ENCODE measurements around the gene CD300LG. TPM values are rescaled to one million over a fixed set of nuclear protein-coding genes. Genes with fewer than 3 reads are reported as not detected.

The CD300LG gene
- total and polyA plus RNA-seq, 2 experiments from 2014 or later, result not detected

DNA sequence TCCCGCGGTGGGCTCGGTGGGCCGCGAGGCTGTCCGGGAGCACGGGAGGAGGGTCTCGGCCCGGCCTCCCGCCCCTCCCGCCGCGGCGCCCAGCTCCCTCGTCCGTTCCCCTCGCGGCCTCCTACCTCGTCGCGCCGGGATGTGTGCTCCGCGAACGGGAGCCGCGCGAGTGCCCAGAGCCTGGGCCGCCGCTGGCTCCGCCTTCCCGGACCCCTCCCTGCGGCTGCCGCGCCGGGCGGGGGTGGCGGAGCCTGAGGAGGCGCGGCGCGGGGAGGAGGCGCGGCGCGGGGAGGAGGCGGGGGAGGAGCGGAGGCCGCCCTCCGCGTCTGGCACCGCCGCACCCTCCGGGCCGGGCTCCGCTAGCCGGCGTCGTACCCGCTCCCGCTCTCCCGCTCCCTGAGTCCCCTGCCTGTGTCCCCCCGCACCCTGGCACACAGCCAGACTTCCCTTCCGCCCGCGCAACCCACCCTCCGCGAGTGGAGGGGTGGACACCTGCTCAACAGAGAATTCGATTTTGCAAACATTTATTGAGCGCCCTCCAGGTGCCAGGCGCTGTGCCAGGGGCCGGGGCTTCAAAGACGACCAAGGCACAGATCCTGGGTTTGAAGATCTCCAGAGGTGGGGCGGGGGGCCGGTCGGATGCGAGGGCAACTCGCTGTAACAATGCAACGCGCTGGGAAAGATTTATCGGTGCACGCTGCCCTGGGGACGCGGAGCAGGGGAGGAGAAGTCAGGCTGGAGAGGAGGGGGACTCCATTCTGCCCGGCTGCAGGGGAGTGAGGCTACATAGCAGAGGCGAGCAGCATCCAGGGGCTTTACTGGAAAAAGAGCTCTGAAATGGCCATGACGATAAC is 13.8 kb upstream of the CD300LG start, which contains the start of gene MPP3:
Gene MPP3 (minus strand): TSS at position 171 of the 854 bp plus-strand sequence. CDS start 1,240 bp downstream, outside the sequence.
- H3K9me2 ChIP-seq (ENCODE audit: insufficient read depth), result no peaks in the 10 kb centered on the region
- ATAC-seq (peak; percentile 85), DNase-seq (ENCODE audit: low spot score) (peak; percentile 79)
- H3K27me3 Mint-ChIP-seq (ENCODE audit: insufficient read depth, low read depth, poor library complexity), result peaks cover 33% of the 10 kb centered on the region
- 0 out of 2 replicates have a peak, but pooled peaks cover 4% of the 10 kb centered on the region for H3F3A ChIP-seq (replicated peaks; ENCODE audit: low read depth)
- H4K20me1 ChIP-seq (replicated peaks; ENCODE audit: insufficient read depth), result no peaks in the 10 kb centered on the region; the same call in 1 of the 2 replicates
- H3K4me2 ChIP-seq, result peak within 1 kb of the TSS; percentile 93
- no peak for TF ChIP-seq EZH2phosphoT487 (IDR thresholded peaks at IDR 0.05; ENCODE audit: unreplicated experiment)
- no peak for TF ChIP-seq CREB1 (CRISPR knock-in tag; IDR thresholded peaks at IDR 0.05; ENCODE audit: low read depth)
- peak; percentile 28 for TF ChIP-seq EZH2 (IDR thresholded peaks at IDR 0.05; ENCODE audit: low read depth, unreplicated experiment)
- TF ChIP-seq STAT1 (IDR thresholded peaks at IDR 0.05; ENCODE audit: unreplicated experiment), result no peak
- TF ChIP-seq POLR2AphosphoS5 (IDR thresholded peaks at IDR 0.05; ENCODE audit: low read depth), result peak; percentile 60; the same call in 1 of the 2 replicates
- TF ChIP-seq, protein P1, sequence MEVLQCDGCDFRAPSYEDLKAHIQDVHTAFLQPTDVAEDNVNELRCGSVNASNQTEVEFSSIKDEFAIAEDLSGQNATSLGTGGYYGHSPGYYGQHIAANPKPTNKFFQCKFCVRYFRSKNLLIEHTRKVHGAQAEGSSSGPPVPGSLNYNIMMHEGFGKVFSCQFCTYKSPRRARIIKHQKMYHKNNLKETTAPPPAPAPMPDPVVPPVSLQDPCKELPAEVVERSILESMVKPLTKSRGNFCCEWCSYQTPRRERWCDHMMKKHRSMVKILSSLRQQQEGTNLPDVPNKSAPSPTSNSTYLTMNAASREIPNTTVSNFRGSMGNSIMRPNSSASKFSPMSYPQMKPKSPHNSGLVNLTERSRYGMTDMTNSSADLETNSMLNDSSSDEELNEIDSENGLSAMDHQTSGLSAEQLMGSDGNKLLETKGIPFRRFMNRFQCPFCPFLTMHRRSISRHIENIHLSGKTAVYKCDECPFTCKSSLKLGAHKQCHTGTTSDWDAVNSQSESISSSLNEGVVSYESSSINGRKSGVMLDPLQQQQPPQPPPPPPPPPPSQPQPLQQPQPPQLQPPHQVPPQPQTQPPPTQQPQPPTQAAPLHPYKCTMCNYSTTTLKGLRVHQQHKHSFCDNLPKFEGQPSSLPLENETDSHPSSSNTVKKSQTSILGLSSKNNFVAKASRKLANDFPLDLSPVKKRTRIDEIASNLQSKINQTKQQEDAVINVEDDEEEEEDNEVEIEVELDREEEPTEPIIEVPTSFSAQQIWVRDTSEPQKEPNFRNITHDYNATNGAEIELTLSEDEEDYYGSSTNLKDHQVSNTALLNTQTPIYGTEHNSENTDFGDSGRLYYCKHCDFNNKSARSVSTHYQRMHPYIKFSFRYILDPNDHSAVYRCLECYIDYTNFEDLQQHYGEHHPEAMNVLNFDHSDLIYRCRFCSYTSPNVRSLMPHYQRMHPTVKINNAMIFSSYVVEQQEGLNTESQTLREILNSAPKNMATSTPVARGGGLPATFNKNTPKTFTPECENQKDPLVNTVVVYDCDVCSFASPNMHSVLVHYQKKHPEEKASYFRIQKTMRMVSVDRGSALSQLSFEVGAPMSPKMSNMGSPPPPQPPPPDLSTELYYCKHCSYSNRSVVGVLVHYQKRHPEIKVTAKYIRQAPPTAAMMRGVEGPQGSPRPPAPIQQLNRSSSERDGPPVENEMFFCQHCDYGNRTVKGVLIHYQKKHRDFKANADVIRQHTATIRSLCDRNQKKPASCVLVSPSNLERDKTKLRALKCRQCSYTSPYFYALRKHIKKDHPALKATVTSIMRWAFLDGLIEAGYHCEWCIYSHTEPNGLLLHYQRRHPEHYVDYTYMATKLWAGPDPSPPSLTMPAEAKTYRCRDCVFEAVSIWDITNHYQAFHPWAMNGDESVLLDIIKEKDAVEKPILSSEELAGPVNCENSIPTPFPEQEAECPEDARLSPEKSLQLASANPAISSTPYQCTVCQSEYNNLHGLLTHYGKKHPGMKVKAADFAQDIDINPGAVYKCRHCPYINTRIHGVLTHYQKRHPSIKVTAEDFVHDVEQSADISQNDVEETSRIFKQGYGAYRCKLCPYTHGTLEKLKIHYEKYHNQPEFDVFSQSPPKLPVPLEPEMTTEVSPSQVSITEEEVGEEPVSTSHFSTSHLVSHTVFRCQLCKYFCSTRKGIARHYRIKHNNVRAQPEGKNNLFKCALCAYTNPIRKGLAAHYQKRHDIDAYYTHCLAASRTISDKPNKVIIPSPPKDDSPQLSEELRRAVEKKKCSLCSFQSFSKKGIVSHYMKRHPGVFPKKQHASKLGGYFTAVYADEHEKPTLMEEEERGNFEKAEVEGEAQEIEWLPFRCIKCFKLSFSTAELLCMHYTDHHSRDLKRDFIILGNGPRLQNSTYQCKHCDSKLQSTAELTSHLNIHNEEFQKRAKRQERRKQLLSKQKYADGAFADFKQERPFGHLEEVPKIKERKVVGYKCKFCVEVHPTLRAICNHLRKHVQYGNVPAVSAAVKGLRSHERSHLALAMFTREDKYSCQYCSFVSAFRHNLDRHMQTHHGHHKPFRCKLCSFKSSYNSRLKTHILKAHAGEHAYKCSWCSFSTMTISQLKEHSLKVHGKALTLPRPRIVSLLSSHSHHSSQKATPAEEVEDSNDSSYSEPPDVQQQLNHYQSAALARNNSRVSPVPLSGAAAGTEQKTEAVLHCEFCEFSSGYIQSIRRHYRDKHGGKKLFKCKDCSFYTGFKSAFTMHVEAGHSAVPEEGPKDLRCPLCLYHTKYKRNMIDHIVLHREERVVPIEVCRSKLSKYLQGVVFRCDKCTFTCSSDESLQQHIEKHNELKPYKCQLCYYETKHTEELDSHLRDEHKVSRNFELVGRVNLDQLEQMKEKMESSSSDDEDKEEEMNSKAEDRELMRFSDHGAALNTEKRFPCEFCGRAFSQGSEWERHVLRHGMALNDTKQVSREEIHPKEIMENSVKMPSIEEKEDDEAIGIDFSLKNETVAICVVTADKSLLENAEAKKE (CRISPR knock-in tag; IDR thresholded peaks at IDR 0.05), result no peak
- TF ChIP-seq, protein P2, sequence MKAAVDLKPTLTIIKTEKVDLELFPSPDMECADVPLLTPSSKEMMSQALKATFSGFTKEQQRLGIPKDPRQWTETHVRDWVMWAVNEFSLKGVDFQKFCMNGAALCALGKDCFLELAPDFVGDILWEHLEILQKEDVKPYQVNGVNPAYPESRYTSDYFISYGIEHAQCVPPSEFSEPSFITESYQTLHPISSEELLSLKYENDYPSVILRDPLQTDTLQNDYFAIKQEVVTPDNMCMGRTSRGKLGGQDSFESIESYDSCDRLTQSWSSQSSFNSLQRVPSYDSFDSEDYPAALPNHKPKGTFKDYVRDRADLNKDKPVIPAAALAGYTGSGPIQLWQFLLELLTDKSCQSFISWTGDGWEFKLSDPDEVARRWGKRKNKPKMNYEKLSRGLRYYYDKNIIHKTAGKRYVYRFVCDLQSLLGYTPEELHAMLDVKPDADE (IDR thresholded peaks at IDR 0.05), result no peak
- TF ChIP-seq ZNF331 (CRISPR knock-in tag; IDR thresholded peaks at IDR 0.05; ENCODE audit: low read depth), result no peak
- no peak for TF ChIP-seq JUNB (IDR thresholded peaks at IDR 0.05; ENCODE audit: unreplicated experiment)
- TF ChIP-seq, protein P3, sequence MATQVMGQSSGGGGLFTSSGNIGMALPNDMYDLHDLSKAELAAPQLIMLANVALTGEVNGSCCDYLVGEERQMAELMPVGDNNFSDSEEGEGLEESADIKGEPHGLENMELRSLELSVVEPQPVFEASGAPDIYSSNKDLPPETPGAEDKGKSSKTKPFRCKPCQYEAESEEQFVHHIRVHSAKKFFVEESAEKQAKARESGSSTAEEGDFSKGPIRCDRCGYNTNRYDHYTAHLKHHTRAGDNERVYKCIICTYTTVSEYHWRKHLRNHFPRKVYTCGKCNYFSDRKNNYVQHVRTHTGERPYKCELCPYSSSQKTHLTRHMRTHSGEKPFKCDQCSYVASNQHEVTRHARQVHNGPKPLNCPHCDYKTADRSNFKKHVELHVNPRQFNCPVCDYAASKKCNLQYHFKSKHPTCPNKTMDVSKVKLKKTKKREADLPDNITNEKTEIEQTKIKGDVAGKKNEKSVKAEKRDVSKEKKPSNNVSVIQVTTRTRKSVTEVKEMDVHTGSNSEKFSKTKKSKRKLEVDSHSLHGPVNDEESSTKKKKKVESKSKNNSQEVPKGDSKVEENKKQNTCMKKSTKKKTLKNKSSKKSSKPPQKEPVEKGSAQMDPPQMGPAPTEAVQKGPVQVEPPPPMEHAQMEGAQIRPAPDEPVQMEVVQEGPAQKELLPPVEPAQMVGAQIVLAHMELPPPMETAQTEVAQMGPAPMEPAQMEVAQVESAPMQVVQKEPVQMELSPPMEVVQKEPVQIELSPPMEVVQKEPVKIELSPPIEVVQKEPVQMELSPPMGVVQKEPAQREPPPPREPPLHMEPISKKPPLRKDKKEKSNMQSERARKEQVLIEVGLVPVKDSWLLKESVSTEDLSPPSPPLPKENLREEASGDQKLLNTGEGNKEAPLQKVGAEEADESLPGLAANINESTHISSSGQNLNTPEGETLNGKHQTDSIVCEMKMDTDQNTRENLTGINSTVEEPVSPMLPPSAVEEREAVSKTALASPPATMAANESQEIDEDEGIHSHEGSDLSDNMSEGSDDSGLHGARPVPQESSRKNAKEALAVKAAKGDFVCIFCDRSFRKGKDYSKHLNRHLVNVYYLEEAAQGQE (IDR thresholded peaks at IDR 0.05; ENCODE audit: unreplicated experiment), result no peak
- no peak for TF ChIP-seq NANOG (IDR thresholded peaks at IDR 0.05; ENCODE audit: borderline replicate concordance)
- TF ChIP-seq, protein P4, sequence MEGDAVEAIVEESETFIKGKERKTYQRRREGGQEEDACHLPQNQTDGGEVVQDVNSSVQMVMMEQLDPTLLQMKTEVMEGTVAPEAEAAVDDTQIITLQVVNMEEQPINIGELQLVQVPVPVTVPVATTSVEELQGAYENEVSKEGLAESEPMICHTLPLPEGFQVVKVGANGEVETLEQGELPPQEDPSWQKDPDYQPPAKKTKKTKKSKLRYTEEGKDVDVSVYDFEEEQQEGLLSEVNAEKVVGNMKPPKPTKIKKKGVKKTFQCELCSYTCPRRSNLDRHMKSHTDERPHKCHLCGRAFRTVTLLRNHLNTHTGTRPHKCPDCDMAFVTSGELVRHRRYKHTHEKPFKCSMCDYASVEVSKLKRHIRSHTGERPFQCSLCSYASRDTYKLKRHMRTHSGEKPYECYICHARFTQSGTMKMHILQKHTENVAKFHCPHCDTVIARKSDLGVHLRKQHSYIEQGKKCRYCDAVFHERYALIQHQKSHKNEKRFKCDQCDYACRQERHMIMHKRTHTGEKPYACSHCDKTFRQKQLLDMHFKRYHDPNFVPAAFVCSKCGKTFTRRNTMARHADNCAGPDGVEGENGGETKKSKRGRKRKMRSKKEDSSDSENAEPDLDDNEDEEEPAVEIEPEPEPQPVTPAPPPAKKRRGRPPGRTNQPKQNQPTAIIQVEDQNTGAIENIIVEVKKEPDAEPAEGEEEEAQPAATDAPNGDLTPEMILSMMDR (conservative IDR thresholded peaks at IDR 0.05; ENCODE audit: low read depth in 2 of 2), result no peak
- no peak for TF ChIP-seq ZNF114 (CRISPR knock-in tag; IDR thresholded peaks at IDR 0.05)
- H3K9me3 Mint-ChIP-seq, result peaks cover 13% of the 10 kb centered on the region; the same call in 2 of the 3 replicates
- H3K36me3 ChIP-seq (ENCODE audit: insufficient read depth), result no peaks in the 10 kb centered on the region
- H3K4me3 ChIP-seq, result peak within 1 kb of the TSS; percentile 88
- peaks cover 23% of the 10 kb centered on the region for H3K4me1 Mint-ChIP-seq
- peaks cover 6% of the 10 kb centered on the region for H3K4me1 ChIP-seq (ENCODE audit: insufficient read depth)
- H3K27me3 ChIP-seq (ENCODE audit: insufficient read depth), result peaks cover 24% of the 10 kb centered on the region
- H3K79me2 ChIP-seq (replicated peaks; ENCODE audit: insufficient read depth), result no peaks in the 10 kb centered on the region
- peaks cover 8% of the 10 kb centered on the region for H3K36me3 Mint-ChIP-seq (ENCODE audit: low read depth)
- H3K27ac ChIP-seq (ENCODE audit: low read depth), result no peak within 1 kb of the TSS
- no peak within 1 kb of the TSS for H3K27ac Mint-ChIP-seq
- peak within 1 kb of the TSS; percentile 100 for H2AFZ ChIP-seq
- peak within 1 kb of the TSS; percentile 83 for H3K4me3 Mint-ChIP-seq

Data from GM23338 (cell line).